ENCODE measurements around the gene CYSRT1. TPM values are rescaled to one million over a fixed set of nuclear protein-coding genes. Genes with fewer than 3 reads are reported as not detected.

CYSRT1 gene
- 0.43 TPM in 1 of 2 replicates, not detected in the other for total RNA-seq (2014; rRNA removed; shearing (Covaris generic))
- 0.24 and 0.75 TPM in 2 replicates for polyA plus RNA-seq (2016; fragmentation: Nextera tagmentation; extraction: Ambion mirVana)

GRCh38 chr9:137224830-137225694, at the start of gene CYSRT1:
TSS of gene CYSRT1 (plus strand) at chr9:137225174. CDS start at chr9:137225622, 448 bp downstream.
- peak within 1 kb of the TSS; percentile 84 for H2AFZ ChIP-seq
- no peaks in the 10 kb centered on the region for H3F3A ChIP-seq (ENCODE audit: insufficient read depth)
- DNase-seq = peak; percentile 28
- no peaks in the 10 kb centered on the region for H3K27me3 ChIP-seq (replicated peaks; ENCODE audit: insufficient read depth)
- H3K9me3 ChIP-seq (ENCODE audit: low read depth) = no peaks in the 10 kb centered on the region
- TF ChIP-seq EZH2 (IDR thresholded peaks at IDR 0.05; ENCODE audit: insufficient read depth, poor library complexity, severe bottlenecking) (no peak), EZH2phosphoT487 (IDR thresholded peaks at IDR 0.05; ENCODE audit: insufficient read depth, low read depth) (no peak)
- no peaks in the 10 kb centered on the region for H3K9me2 ChIP-seq (ENCODE audit: insufficient read depth)
- H3K79me2 ChIP-seq (ENCODE audit: insufficient read depth) = no peaks in the 10 kb centered on the region
- H4K20me1 ChIP-seq (ENCODE audit: insufficient read depth) = no peaks in the 10 kb centered on the region
- H3K4me3 ChIP-seq = peak within 1 kb of the TSS; percentile 79
- H3K9ac ChIP-seq = peak within 1 kb of the TSS; percentile 84
- 49 to 52% methylated on average over 18 to 21 of the region's 23 CpGs for WGBS, 2 experiments (ENCODE audit: low coverage in 1 of 2, low lambda C conversion rate in 2 of 2, missing lambda C conversion rate in 2 of 2)
- H3K27ac ChIP-seq = peak within 1 kb of the TSS; percentile 55; the same call in 1 of the 2 replicates
- H3K36me3 ChIP-seq (ENCODE audit: low read depth) = no peaks in the 10 kb centered on the region
- in situ Hi-C loops (cut with MboI) = no loop called here
- H3K4me1 ChIP-seq (ENCODE audit: insufficient read depth) = peaks cover 3% of the 10 kb centered on the region; the same call in 1 of the 2 replicates
- H3K4me2 ChIP-seq (ENCODE audit: unreplicated experiment) = peak within 1 kb of the TSS; percentile 77

- H3K9me3 ChIP-seq (ENCODE audit: low read depth) = no peaks in the 10 kb centered on the region
- no peaks in the 10 kb centered on the region for H3K9me2 ChIP-seq (ENCODE audit: insufficient read depth)
- no peak overlapping the region for H3K9ac ChIP-seq
- no peaks in the 10 kb centered on the region for H3K4me1 ChIP-seq (ENCODE audit: insufficient read depth)
- H2AFZ ChIP-seq = no peak overlapping the region
- H3F3A ChIP-seq (ENCODE audit: insufficient read depth) = peaks cover 4% of the 10 kb centered on the region; the same call in 1 of the 2 replicates
- H3K4me2 ChIP-seq (ENCODE audit: unreplicated experiment) = no peak overlapping the region
- in situ Hi-C loops (cut with MboI) = no loop called here
- H3K79me2 ChIP-seq (ENCODE audit: insufficient read depth) = no peaks in the 10 kb centered on the region
- H3K36me3 ChIP-seq (ENCODE audit: low read depth) = no peaks in the 10 kb centered on the region
- peaks cover 2% of the 10 kb centered on the region for H3K27me3 ChIP-seq (replicated peaks; ENCODE audit: insufficient read depth)
- no peaks in the 10 kb centered on the region for H4K20me1 ChIP-seq (ENCODE audit: insufficient read depth)
- H3K4me3 ChIP-seq = no peak overlapping the region
- WGBS, 2 experiments (ENCODE audit: low coverage in 1 of 2, low lambda C conversion rate in 2 of 2, missing lambda C conversion rate in 2 of 2) = 21 to 33% methylated on average over 30 to 33 of the region's 33 CpGs
- no peak overlapping the region for H3K27ac ChIP-seq
- TF ChIP-seq EZH2 (IDR thresholded peaks at IDR 0.05; ENCODE audit: insufficient read depth, poor library complexity, severe bottlenecking) = no peak
- no peak for TF ChIP-seq EZH2phosphoT487 (IDR thresholded peaks at IDR 0.05; ENCODE audit: insufficient read depth, low read depth)
- DNase-seq = peak; percentile 7
These were observed 49.5 kb upstream of the CYSRT1 start for GRCh38 chr9:137175345-137175961.

GRCh38 chr9:137176302-137177182, 48.4 kb upstream of the CYSRT1 start:
- H3F3A ChIP-seq (ENCODE audit: insufficient read depth) = peaks cover 4% of the 10 kb centered on the region; the same call in 1 of the 2 replicates
- no peak overlapping the region for H3K4me2 ChIP-seq (ENCODE audit: unreplicated experiment)
- no peak overlapping the region for H3K9ac ChIP-seq
- H3K27ac ChIP-seq = no peak overlapping the region
- peak; percentile 63 for DNase-seq
- no peak overlapping the region for H3K4me3 ChIP-seq
- TF ChIP-seq EZH2phosphoT487 (IDR thresholded peaks at IDR 0.05; ENCODE audit: insufficient read depth, low read depth) = no peak
- no peak for TF ChIP-seq EZH2 (IDR thresholded peaks at IDR 0.05; ENCODE audit: insufficient read depth, poor library complexity, severe bottlenecking)
- no peaks in the 10 kb centered on the region for H3K9me3 ChIP-seq (ENCODE audit: low read depth)
- no peaks in the 10 kb centered on the region for H3K9me2 ChIP-seq (ENCODE audit: insufficient read depth)
- H3K79me2 ChIP-seq (ENCODE audit: insufficient read depth) = no peaks in the 10 kb centered on the region
- H4K20me1 ChIP-seq (ENCODE audit: insufficient read depth) = no peaks in the 10 kb centered on the region
- no peaks in the 10 kb centered on the region for H3K36me3 ChIP-seq (ENCODE audit: low read depth)
- H3K27me3 ChIP-seq (replicated peaks; ENCODE audit: insufficient read depth) = no peaks in the 10 kb centered on the region
- H3K4me1 ChIP-seq (ENCODE audit: insufficient read depth) = no peaks in the 10 kb centered on the region
- 58 to 61% methylated on average over 17 of the region's 17 CpGs for WGBS, 2 experiments (ENCODE audit: low coverage in 1 of 2, low lambda C conversion rate in 2 of 2, missing lambda C conversion rate in 2 of 2)
- in situ Hi-C loops (cut with MboI) = no loop called here
- H2AFZ ChIP-seq = no peak overlapping the region

Measured in GM23248 (cell line).